ENCODE measurements around the gene DUSP21.
"Not testable (repeated sequence)": the region's sequence is repeated elsewhere in the genome, so short reads cannot be mapped to it uniquely, and the experiment has no call there.

DUSP21 gene

GRCh38 chrX:44871931-44872820 is 28.4 kb downstream of the DUSP21 start:
- DNase-seq = no peak
- H3K27me3 Mint-ChIP-seq = no peaks in the 10 kb centered on the region
- peak overlapping the region; percentile 97 for H3K4me3 Mint-ChIP-seq
- H3K36me3 Mint-ChIP-seq (ENCODE audit: low read depth) = peaks cover 19% of the 10 kb centered on the region
- H3K9me3 Mint-ChIP-seq = no peaks in the 10 kb centered on the region
- H3K4me1 Mint-ChIP-seq (ENCODE audit: low read depth) = peaks cover 31% of the 10 kb centered on the region
- H3K27ac Mint-ChIP-seq = peak overlapping the region; percentile 99

DNA sequence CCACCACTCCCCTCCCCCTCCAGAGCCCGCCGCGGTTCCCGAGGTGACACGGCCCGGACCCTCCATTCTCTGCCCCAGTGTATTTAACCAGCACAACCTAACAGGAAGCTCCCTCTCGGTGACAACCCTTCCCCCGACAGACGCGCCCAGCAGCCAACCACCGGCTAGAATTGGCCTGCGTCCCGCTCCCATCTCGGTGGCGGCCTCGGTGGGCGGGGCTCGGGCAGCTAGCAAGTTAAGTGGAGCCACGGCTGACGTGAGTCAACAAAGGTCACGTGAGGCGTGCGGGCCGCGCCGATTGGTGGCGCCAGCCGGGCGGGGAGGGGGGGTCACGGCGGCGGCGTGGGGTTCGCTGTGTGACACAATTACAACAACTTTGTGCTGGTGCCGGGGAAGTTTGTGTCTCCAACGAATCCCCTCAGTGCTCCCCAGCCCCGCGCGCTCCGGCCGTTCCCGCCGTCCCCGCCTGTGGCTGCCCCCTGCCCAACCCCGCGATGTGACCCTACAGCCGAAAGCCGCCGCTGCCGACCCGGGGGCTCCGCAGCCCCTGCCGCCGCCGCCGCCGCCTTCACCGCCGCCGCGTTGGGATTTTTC is 29.1 kb downstream of the DUSP21 start, which contains the start of gene KDM6A:
TSS of gene KDM6A (plus strand) at position 368 of the 594 bp plus-strand sequence. CDS start 364 bp downstream, outside the sequence.
- H3K36me3 Mint-ChIP-seq (ENCODE audit: low read depth) = peaks cover 19% of the 10 kb centered on the region
- H3K27me3 Mint-ChIP-seq = no peaks in the 10 kb centered on the region
- peak within 1 kb of the TSS; percentile 99 for H3K27ac Mint-ChIP-seq
- peak; percentile 99 for DNase-seq
- peaks cover 35% of the 10 kb centered on the region for H3K4me1 Mint-ChIP-seq (ENCODE audit: low read depth)
- peak within 1 kb of the TSS; percentile 97 for H3K4me3 Mint-ChIP-seq
- no peaks in the 10 kb centered on the region for H3K9me3 Mint-ChIP-seq

- no peaks in the 10 kb centered on the region for H3K27me3 Mint-ChIP-seq
- peak overlapping the region; percentile 99 for H3K27ac Mint-ChIP-seq
Measured at GRCh38 chrX:44873415-44874276, 29.8 kb downstream of the DUSP21 start.

DNA sequence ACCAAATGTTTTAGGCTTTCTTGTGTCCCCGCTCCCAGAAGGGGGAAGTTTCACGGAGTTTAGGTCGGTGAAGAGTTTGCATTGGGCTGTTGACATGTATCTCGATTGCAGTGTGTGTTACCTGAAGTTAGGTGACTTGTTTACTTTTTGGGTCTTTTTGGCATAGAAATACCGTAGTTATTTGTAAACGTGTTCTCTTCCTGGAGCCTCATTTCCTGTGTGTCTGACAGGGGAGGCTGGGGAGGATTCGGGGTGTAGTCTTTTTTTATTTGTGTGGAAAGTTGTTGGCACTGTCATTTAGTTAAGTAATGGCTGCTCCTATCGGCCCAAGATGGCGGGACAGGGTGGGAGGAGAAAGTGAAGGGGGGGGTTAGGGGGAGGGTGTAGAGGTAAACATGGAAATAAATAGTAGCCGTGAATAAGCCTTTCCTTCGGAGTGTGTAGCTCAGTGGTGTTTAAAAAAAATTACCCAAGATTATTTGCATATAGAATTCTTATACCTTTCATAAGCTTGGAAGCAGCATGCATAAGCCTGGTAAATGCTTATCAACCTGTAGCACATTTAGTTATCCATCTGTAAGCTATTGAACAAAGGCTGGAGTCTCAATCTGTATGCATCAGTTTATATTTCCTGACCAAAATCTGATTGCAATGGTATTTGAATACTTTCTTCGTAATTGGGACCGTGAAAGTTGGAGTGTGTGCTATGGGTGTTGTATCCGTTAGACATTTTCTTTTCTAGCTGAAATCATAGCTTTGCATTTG is 30.8 kb downstream of the DUSP21 start:
- DNase-seq = peak; percentile 57
- Mint-ChIP-seq H3K4me1 (ENCODE audit: low read depth) (peaks cover 48% of the 10 kb centered on the region), H3K4me3 (peak overlapping the region; percentile 97), H3K27me3 (no peaks in the 10 kb centered on the region), H3K27ac (peak overlapping the region; percentile 99), H3K9me3 (no peaks in the 10 kb centered on the region), H3K36me3 (ENCODE audit: low read depth) (peaks cover 21% of the 10 kb centered on the region)

More at GRCh38 chrX:44873415-44874276, 29.8 kb downstream of the DUSP21 start:
- DNase-seq = peak; percentile 79
- Mint-ChIP-seq H3K9me3 (no peaks in the 10 kb centered on the region), H3K4me3 (peak overlapping the region; percentile 97), H3K4me1 (ENCODE audit: low read depth) (peaks cover 41% of the 10 kb centered on the region), H3K36me3 (ENCODE audit: low read depth) (peaks cover 19% of the 10 kb centered on the region)

GRCh38 chrX:44875185-44875489 is 31.3 kb downstream of the DUSP21 start:
- H3K27ac Mint-ChIP-seq = peak overlapping the region; percentile 99
- no peak for DNase-seq
- H3K36me3 Mint-ChIP-seq (ENCODE audit: low read depth) = peaks cover 23% of the 10 kb centered on the region
- H3K9me3 Mint-ChIP-seq = no peaks in the 10 kb centered on the region
- H3K27me3 Mint-ChIP-seq = no peaks in the 10 kb centered on the region
- H3K4me1 Mint-ChIP-seq (ENCODE audit: low read depth) = peaks cover 49% of the 10 kb centered on the region
- H3K4me3 Mint-ChIP-seq = peak overlapping the region; percentile 97

DNA sequence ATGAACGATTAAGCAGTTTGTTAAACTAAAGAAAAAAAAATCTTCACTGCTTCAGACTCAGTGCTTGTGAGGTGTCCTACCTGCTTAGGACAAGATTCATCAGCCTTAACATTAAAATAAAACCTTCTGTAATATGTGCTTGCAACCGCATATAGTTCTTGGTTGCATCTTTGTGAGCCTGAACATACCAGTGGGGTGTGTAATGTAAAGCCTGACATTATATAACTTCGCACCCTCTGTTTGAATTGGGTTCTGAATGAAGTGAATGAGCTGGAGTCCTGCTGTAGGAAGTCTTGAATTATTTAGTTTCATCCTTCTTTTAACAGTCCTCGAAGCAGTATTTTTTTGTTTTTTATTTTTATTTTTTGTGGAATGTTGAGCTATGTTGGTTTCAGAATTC is 32.3 kb downstream of the DUSP21 start:
- H3K36me3 Mint-ChIP-seq (ENCODE audit: low read depth) = peaks cover 29% of the 10 kb centered on the region
- H3K9me3 Mint-ChIP-seq = no peaks in the 10 kb centered on the region
- H3K27me3 Mint-ChIP-seq = no peaks in the 10 kb centered on the region
- peaks cover 54% of the 10 kb centered on the region for H3K4me1 Mint-ChIP-seq (ENCODE audit: low read depth)
- DNase-seq = no peak
- H3K27ac Mint-ChIP-seq = peak overlapping the region; percentile 73
- H3K4me3 Mint-ChIP-seq = peak overlapping the region; percentile 97

DNA sequence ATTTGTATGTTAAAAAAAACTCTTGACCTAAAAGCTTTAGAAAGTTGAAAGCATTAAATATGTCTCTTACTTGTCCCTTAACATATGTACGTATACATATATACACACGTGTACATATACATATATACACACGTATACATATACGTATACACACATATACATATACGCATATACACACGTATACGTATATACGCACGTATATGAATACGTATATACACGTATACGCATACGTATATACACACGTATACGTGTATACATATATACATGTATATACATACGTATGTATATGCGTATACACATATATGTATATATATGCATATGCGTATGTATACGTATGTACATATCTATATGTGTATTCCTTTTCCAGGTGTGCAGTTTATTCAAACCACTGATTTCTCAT is 32.9 kb downstream of the DUSP21 start:
- H3K27me3 Mint-ChIP-seq = no peaks in the 10 kb centered on the region
- H3K36me3 Mint-ChIP-seq (ENCODE audit: low read depth) = peaks cover 31% of the 10 kb centered on the region
- DNase-seq = no peak
- H3K9me3 Mint-ChIP-seq = no peaks in the 10 kb centered on the region
- H3K4me1 Mint-ChIP-seq (ENCODE audit: low read depth) = peaks cover 55% of the 10 kb centered on the region
- H3K27ac Mint-ChIP-seq = no peak overlapping the region
- H3K4me3 Mint-ChIP-seq = no peak overlapping the region

GRCh38 chrX:44878780-44879179 is 35.0 kb downstream of the DUSP21 start:
- H3K9me3 Mint-ChIP-seq = no peaks in the 10 kb centered on the region
- H3K36me3 Mint-ChIP-seq (ENCODE audit: low read depth) = peaks cover 25% of the 10 kb centered on the region
- no peak overlapping the region for H3K27ac Mint-ChIP-seq
- no peak overlapping the region for H3K4me3 Mint-ChIP-seq
- no peaks in the 10 kb centered on the region for H3K27me3 Mint-ChIP-seq
- DNase-seq = no peak
- H3K4me1 Mint-ChIP-seq (ENCODE audit: low read depth) = peaks cover 64% of the 10 kb centered on the region

GRCh38 chrX:44881549-44881948 is 37.7 kb downstream of the DUSP21 start:
- Mint-ChIP-seq H3K36me3 (ENCODE audit: low read depth) (peaks cover 16% of the 10 kb centered on the region), H3K27ac (no peak overlapping the region), H3K4me3 (no peak overlapping the region), H3K27me3 (no peaks in the 10 kb centered on the region), H3K4me1 (ENCODE audit: low read depth) (peaks cover 70% of the 10 kb centered on the region), H3K9me3 (no peaks in the 10 kb centered on the region)
- no peak for DNase-seq

GRCh38 chrX:44882635-44883034 is 38.8 kb downstream of the DUSP21 start:
- peaks cover 72% of the 10 kb centered on the region for H3K4me1 Mint-ChIP-seq (ENCODE audit: low read depth)
- no peak overlapping the region for H3K4me3 Mint-ChIP-seq
- no peaks in the 10 kb centered on the region for H3K9me3 Mint-ChIP-seq
- no peak for DNase-seq
- H3K27ac Mint-ChIP-seq = no peak overlapping the region
- no peaks in the 10 kb centered on the region for H3K27me3 Mint-ChIP-seq
- peaks cover 14% of the 10 kb centered on the region for H3K36me3 Mint-ChIP-seq (ENCODE audit: low read depth)

GRCh38 chrX:44884944-44885343 is 41.1 kb downstream of the DUSP21 start:
- no peak overlapping the region for H3K27ac Mint-ChIP-seq
- no peak for DNase-seq
- H3K4me3 Mint-ChIP-seq = no peak overlapping the region
- H3K36me3 Mint-ChIP-seq (ENCODE audit: low read depth) = peaks cover 16% of the 10 kb centered on the region
- H3K9me3 Mint-ChIP-seq = peaks cover under 1% of the 10 kb centered on the region
- H3K27me3 Mint-ChIP-seq = no peaks in the 10 kb centered on the region
- peaks cover 73% of the 10 kb centered on the region for H3K4me1 Mint-ChIP-seq (ENCODE audit: low read depth)

- H3K4me1 Mint-ChIP-seq (ENCODE audit: low read depth) = peaks cover 67% of the 10 kb centered on the region
- peaks cover 10% of the 10 kb centered on the region for H3K9me3 Mint-ChIP-seq
- peaks cover 35% of the 10 kb centered on the region for H3K36me3 Mint-ChIP-seq (ENCODE audit: low read depth)
- DNase-seq = no peak
- no peak overlapping the region for H3K27ac Mint-ChIP-seq
- H3K4me3 Mint-ChIP-seq = no peak overlapping the region
- H3K27me3 Mint-ChIP-seq = no peaks in the 10 kb centered on the region
Measured at GRCh38 chrX:44889824-44890223, 46.0 kb downstream of the DUSP21 start.

- Mint-ChIP-seq H3K4me3 (no peak overlapping the region), H3K9me3 (peaks cover 10% of the 10 kb centered on the region), H3K27me3 (no peaks in the 10 kb centered on the region), H3K4me1 (ENCODE audit: low read depth) (peaks cover 63% of the 10 kb centered on the region), H3K27ac (peak overlapping the region; percentile 12), H3K36me3 (ENCODE audit: low read depth) (peaks cover 35% of the 10 kb centered on the region)
- no peak for DNase-seq
Measured at GRCh38 chrX:44890247-44890646, 46.4 kb downstream of the DUSP21 start.

DNA sequence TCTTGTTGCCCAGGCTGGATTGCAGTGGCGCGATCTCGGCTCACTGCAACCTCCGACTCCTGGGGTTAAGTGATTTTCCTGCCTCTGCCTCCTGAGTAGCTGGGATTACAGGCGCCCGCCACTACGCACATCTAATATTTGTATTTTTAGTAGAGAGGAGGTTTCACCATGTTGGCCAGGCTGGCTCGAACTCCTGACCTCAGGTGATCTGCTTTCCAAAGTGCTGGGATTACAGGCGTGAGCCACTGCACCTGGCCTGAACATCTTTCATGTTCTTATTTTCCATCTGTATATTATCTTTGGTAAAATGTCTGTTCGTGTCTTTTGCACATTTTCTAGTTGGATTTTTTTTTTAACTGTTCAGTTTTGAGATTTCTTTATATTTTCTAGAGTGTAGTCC is 46.9 kb downstream of the DUSP21 start:
- Mint-ChIP-seq H3K4me1 (ENCODE audit: low read depth) (peaks cover 65% of the 10 kb centered on the region), H3K9me3 (peaks cover 13% of the 10 kb centered on the region), H3K36me3 (ENCODE audit: low read depth) (peaks cover 39% of the 10 kb centered on the region)
- H3K27me3 Mint-ChIP-seq, H3K4me3 Mint-ChIP-seq, DNase-seq, H3K27ac Mint-ChIP-seq: not testable (repeated sequence)
